ENCODE data around the gene FAM241A.
A peak's percentile ranks its signal among the peaks of the same experiment; 100 is the strongest.

Gene FAM241A

DNA sequence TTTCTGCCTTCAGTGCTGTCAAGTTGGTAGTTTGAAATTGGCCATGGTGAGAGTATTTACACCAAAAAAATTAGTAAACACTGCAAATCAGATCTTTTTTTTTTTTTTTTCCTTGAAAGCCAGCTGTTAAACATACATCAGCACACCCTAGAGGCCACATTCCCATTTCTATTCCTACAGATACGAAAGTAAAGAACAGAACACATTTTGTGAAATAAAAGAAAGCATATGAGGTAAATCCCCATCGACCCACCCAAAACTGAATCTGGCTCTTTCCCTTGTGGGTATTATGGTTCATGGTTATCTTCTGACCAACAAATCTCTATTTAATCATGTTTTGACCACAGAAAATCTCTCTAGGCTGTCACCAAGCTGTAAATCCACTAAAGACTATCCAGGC, 44.5 kb downstream of the FAM241A start:
- no peak for DNase-seq (ENCODE audit: low read depth)
- in situ Hi-C loops (cut with HindIII; ENCODE audit: low sequenced_read_pairs) = loop anchor here (5.0 kb wide), 1 partner anchor 87 kb away; no protein-coding TSS in a partner anchor
- H3K4me3 ChIP-seq (ENCODE audit: low read depth, low read length) = no peak overlapping the region
- TF ChIP-seq, protein P1, sequence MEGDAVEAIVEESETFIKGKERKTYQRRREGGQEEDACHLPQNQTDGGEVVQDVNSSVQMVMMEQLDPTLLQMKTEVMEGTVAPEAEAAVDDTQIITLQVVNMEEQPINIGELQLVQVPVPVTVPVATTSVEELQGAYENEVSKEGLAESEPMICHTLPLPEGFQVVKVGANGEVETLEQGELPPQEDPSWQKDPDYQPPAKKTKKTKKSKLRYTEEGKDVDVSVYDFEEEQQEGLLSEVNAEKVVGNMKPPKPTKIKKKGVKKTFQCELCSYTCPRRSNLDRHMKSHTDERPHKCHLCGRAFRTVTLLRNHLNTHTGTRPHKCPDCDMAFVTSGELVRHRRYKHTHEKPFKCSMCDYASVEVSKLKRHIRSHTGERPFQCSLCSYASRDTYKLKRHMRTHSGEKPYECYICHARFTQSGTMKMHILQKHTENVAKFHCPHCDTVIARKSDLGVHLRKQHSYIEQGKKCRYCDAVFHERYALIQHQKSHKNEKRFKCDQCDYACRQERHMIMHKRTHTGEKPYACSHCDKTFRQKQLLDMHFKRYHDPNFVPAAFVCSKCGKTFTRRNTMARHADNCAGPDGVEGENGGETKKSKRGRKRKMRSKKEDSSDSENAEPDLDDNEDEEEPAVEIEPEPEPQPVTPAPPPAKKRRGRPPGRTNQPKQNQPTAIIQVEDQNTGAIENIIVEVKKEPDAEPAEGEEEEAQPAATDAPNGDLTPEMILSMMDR (IDR thresholded peaks at IDR 0.05; ENCODE audit: low read depth, low read length, missing control alignments) = peak; percentile 24

DNA sequence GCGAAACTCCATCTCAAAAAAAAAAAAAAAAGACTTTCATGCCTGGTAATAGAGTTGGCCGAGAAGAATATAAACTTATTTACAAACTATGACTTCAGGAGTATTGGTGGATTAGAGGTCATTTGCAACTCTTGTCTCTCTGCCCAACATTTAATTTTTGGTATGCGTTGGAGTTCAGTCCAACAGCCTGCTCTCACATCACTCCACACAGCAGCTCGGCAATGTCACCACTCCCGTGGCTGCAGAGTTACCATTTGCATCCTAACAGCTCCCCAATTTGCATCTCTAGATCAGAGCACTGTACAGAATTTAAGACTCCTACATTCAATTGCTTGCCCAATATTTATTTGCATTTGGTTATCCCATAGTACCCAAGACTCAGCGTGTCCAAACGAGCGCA, 45.4 kb downstream of the FAM241A start:
- H3K4me3 ChIP-seq (ENCODE audit: low read depth, low read length) = no peak overlapping the region
- DNase-seq (ENCODE audit: low read depth) = no peak
- in situ Hi-C loops (cut with HindIII; ENCODE audit: low sequenced_read_pairs) = no loop called here
- TF ChIP-seq, protein P1 (IDR thresholded peaks at IDR 0.05; ENCODE audit: low read depth, low read length, missing control alignments) = no peak

DNA sequence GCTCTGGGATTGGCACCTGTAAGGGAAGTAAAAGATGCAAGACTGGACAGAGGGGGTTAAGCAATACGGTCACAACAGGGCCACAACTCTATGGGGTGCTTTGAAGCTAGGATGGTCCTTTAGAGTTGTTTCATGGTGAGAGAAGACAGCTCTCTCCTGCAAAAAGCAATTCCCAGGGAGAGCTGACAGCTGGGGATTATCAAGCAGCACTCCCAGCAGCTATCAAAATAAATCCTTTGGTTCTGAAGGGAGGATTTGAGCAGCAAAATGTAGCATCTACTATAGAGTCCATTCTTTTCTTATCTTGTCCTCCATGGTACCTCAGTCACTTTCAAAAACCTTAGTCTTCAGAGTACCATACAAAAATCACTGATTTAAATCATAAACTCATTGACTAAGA, 51.2 kb downstream of the FAM241A start:
- TF ChIP-seq, protein P1 (IDR thresholded peaks at IDR 0.05; ENCODE audit: low read depth, low read length, missing control alignments) = no peak
- no peak for DNase-seq (ENCODE audit: low read depth)
- in situ Hi-C loops (cut with HindIII; ENCODE audit: low sequenced_read_pairs) = no loop called here
- H3K4me3 ChIP-seq (ENCODE audit: low read depth, low read length) = no peak overlapping the region

DNA sequence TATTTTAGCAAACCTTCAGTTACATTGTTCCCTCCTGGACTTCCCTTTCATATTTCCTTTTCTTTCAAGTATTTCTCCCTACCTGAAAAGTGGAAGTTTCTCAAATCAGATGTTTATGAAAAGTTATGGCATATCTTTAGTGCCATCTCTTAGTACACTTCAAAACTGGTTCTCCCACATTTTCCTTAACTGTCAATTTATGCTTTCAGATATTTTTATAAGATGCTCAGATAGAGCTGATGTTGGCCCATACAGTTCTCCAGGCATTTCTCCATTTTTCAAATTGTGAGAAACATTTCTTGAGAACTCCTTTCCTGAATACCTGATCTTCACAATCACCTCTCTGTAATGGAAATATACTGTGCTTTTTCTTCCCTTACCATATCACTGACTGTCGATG, 53.8 kb downstream of the FAM241A start:
- DNase-seq (ENCODE audit: low read depth) = no peak
- TF ChIP-seq, protein P1 (IDR thresholded peaks at IDR 0.05; ENCODE audit: low read depth, low read length, missing control alignments) = no peak
- in situ Hi-C loops (cut with HindIII; ENCODE audit: low sequenced_read_pairs) = no loop called here
- H3K4me3 ChIP-seq (ENCODE audit: low read depth, low read length) = no peak overlapping the region

DNA sequence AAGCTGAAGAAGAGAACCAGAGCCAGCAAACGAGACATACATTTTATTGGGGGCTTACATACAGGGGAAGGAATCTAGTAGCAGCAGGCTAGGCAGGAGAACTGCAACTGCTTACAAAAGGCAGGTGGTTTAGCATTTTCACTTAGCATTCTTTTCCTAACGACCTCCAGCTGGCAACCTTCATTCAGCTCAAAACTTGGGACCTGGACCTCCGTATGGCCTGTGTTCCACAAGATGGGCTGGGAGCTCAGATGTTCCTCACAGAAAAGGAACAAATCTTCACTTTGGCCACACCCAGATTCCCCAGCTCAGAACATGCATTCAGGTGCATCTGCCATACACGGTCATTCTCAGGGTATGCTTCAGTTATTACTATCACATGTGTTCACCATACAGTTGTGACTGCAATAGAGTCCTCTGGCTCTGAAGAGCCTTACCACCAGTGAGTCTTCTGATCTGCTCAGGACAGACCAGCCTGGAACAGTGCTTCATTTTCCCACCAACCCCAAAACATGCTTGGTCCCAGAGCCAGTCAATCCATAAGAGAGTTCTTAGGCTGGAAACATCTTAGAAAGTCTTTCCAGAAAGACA, 56.8 kb downstream of the FAM241A start:
- DNase-seq (ENCODE audit: low read depth) = no peak
- no peak overlapping the region for H3K4me3 ChIP-seq (ENCODE audit: low read depth, low read length)
- in situ Hi-C loops (cut with HindIII; ENCODE audit: low sequenced_read_pairs) = no loop called here
- TF ChIP-seq, protein P1 (IDR thresholded peaks at IDR 0.05; ENCODE audit: low read depth, low read length, missing control alignments) = no peak

DNA sequence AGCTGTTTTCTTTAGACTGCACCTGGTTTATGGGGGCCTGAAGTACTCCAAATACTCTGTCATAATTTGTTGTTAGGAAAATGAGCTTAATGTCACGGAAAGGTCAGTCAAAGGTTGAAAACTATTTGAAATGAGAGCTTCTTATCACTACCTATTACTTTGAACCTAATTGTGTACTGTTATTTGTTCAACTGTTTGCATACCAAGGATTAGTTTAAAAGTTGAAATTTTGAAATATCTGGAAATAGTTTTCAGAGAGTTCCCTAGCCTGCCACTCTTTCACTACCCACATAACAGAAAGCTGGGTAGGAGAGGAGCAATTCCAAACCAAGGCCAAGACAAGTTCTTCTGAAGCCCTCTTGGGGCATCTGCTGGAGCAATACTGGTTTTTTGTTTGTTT, 58.3 kb downstream of the FAM241A start:
- H3K4me3 ChIP-seq (ENCODE audit: low read depth, low read length) = no peak overlapping the region
- in situ Hi-C loops (cut with HindIII; ENCODE audit: low sequenced_read_pairs) = no loop called here
- DNase-seq (ENCODE audit: low read depth) = no peak
- TF ChIP-seq, protein P1 (IDR thresholded peaks at IDR 0.05; ENCODE audit: low read depth, low read length, missing control alignments) = no peak

All from astrocyte of the cerebellum (primary cell).